ENCODE measurements around the gene CAMK2G. TPM values are rescaled to one million over a fixed set of nuclear protein-coding genes. Genes with fewer than 3 reads are reported as not detected.

The CAMK2G gene
- total RNA-seq, 1 experiment from 2014 or later: 58.9 TPM

- peak overlapping the region; percentile 19 for H3K27ac Mint-ChIP-seq (ENCODE audit: unreplicated experiment)
- peaks cover 12% of the 10 kb centered on the region for H3K36me3 Mint-ChIP-seq (ENCODE audit: insufficient read depth, unreplicated experiment)
- intact Hi-C loops (cut with micrococcal nuclease; ENCODE audit: unreplicated experiment): no loop called here
- DNase-seq: no peak
- H3K4me3 Mint-ChIP-seq (ENCODE audit: low read depth, unreplicated experiment): no peak overlapping the region
- no peaks in the 10 kb centered on the region for H3K27me3 Mint-ChIP-seq (ENCODE audit: unreplicated experiment)
- CTCF ChIA-PET: interaction anchor here (0.9 kb wide), 1 partner anchor 59 kb away, joined by 6 read pairs; no protein-coding TSS in a partner anchor
- no TSS peak for BruUV-seq (replicated peaks)
- no peaks in the 10 kb centered on the region for H3K9me3 Mint-ChIP-seq (ENCODE audit: low read depth, unreplicated experiment)
- no peak for TF ChIP-seq CTCF (IDR thresholded peaks at IDR 0.05; ENCODE audit: unreplicated experiment)
- H3K4me1 Mint-ChIP-seq (ENCODE audit: low read depth, unreplicated experiment): peaks cover 38% of the 10 kb centered on the region
These were observed 7.0 kb upstream of the CAMK2G start for GRCh38 chr10:73881221-73881919.

GRCh38 chr10:73879296-73880173 lies 5.2 kb upstream of the CAMK2G start:
- peaks cover 43% of the 10 kb centered on the region for H3K4me1 Mint-ChIP-seq (ENCODE audit: low read depth, unreplicated experiment)
- no peaks in the 10 kb centered on the region for H3K9me3 Mint-ChIP-seq (ENCODE audit: low read depth, unreplicated experiment)
- BruUV-seq (replicated peaks): no TSS peak
- no peak overlapping the region for H3K4me3 Mint-ChIP-seq (ENCODE audit: low read depth, unreplicated experiment)
- no peaks in the 10 kb centered on the region for H3K27me3 Mint-ChIP-seq (ENCODE audit: unreplicated experiment)
- peak; percentile 95 for TF ChIP-seq CTCF (IDR thresholded peaks at IDR 0.05; ENCODE audit: unreplicated experiment)
- CTCF ChIA-PET: interaction anchor here (0.5 to 1.9 kb wide), 22 partner anchors 9 to 224 kb away, joined by 3 to 20 read pairs (median 4); partner anchors contain the start of genes CHCHD1 and VCL
- DNase-seq: peak; percentile 93
- H3K36me3 Mint-ChIP-seq (ENCODE audit: insufficient read depth, unreplicated experiment): peaks cover 22% of the 10 kb centered on the region
- intact Hi-C loops (cut with micrococcal nuclease; ENCODE audit: unreplicated experiment): loop anchor here (2.0 to 10.0 kb wide), 2 partner anchors 31 to 105 kb away; a partner anchor contains a TSS
- H3K27ac Mint-ChIP-seq (ENCODE audit: unreplicated experiment): peak overlapping the region; percentile 22

- Mint-ChIP-seq H3K4me1 (ENCODE audit: low read depth, unreplicated experiment) (peaks cover 43% of the 10 kb centered on the region), H3K9me3 (ENCODE audit: low read depth, unreplicated experiment) (no peaks in the 10 kb centered on the region), H3K36me3 (ENCODE audit: insufficient read depth, unreplicated experiment) (peaks cover 31% of the 10 kb centered on the region), H3K4me3 (ENCODE audit: low read depth, unreplicated experiment) (no peak overlapping the region), H3K27me3 (ENCODE audit: unreplicated experiment) (no peaks in the 10 kb centered on the region), H3K27ac (ENCODE audit: unreplicated experiment) (no peak overlapping the region)
- no TSS peak for BruUV-seq (replicated peaks)
- no peak for TF ChIP-seq CTCF (IDR thresholded peaks at IDR 0.05; ENCODE audit: unreplicated experiment)
- intact Hi-C loops (cut with micrococcal nuclease; ENCODE audit: unreplicated experiment): loop anchor here (2.0 to 10.0 kb wide), 2 partner anchors 30 to 104 kb away; a partner anchor contains a TSS
- CTCF ChIA-PET: interaction anchor here (1.7 to 1.9 kb wide), 4 partner anchors 10 to 62 kb away, joined by 11 to 20 read pairs (median 13); no protein-coding TSS in a partner anchor
- DNase-seq: no peak
These were observed 4.0 kb upstream of the CAMK2G start for GRCh38 chr10:73878365-73878764.

- DNase-seq: no peak
- no peaks in the 10 kb centered on the region for H3K9me3 Mint-ChIP-seq (ENCODE audit: low read depth, unreplicated experiment)
- CTCF ChIA-PET: interaction anchor here (0.7 kb wide), 1 partner anchor 22 kb away, joined by 3 read pairs; no protein-coding TSS in a partner anchor
- peaks cover 38% of the 10 kb centered on the region for H3K36me3 Mint-ChIP-seq (ENCODE audit: insufficient read depth, unreplicated experiment)
- no TSS peak for BruUV-seq (replicated peaks)
- intact Hi-C loops (cut with micrococcal nuclease; ENCODE audit: unreplicated experiment): loop anchor here (2.0 to 10.0 kb wide), 2 partner anchors 29 to 103 kb away; a partner anchor contains a TSS
- peaks cover 48% of the 10 kb centered on the region for H3K4me1 Mint-ChIP-seq (ENCODE audit: low read depth, unreplicated experiment)
- H3K27me3 Mint-ChIP-seq (ENCODE audit: unreplicated experiment): no peaks in the 10 kb centered on the region
- H3K4me3 Mint-ChIP-seq (ENCODE audit: low read depth, unreplicated experiment): no peak overlapping the region
- no peak overlapping the region for H3K27ac Mint-ChIP-seq (ENCODE audit: unreplicated experiment)
- no peak for TF ChIP-seq CTCF (IDR thresholded peaks at IDR 0.05; ENCODE audit: unreplicated experiment)
These were observed 3.3 kb upstream of the CAMK2G start for GRCh38 chr10:73877533-73878160.
